Daoy (cell line): ENCODE results near the gene KHK. TPM values are rescaled to one million over a fixed set of nuclear protein-coding genes. Genes with fewer than 3 reads are reported as not detected.

Source experiments
- DNase-seq: peaks from one replicate; pipeline ENCODE4 v3.0.0-alpha.2; 2015; ENCODE audit warnings: low read depth
- total RNA-seq: library from RNA; depleted of rRNA; stranded (reverse); fragments of >200 nt; shearing (Covaris generic); gene quantifications from 2 replicates; pipeline ENCODE4 v1.2.3, GENCODE V29; 2014; rRNA removed

Gene KHK
- 1.1 and 2.9 TPM in 2 replicates for total RNA-seq

DNA sequence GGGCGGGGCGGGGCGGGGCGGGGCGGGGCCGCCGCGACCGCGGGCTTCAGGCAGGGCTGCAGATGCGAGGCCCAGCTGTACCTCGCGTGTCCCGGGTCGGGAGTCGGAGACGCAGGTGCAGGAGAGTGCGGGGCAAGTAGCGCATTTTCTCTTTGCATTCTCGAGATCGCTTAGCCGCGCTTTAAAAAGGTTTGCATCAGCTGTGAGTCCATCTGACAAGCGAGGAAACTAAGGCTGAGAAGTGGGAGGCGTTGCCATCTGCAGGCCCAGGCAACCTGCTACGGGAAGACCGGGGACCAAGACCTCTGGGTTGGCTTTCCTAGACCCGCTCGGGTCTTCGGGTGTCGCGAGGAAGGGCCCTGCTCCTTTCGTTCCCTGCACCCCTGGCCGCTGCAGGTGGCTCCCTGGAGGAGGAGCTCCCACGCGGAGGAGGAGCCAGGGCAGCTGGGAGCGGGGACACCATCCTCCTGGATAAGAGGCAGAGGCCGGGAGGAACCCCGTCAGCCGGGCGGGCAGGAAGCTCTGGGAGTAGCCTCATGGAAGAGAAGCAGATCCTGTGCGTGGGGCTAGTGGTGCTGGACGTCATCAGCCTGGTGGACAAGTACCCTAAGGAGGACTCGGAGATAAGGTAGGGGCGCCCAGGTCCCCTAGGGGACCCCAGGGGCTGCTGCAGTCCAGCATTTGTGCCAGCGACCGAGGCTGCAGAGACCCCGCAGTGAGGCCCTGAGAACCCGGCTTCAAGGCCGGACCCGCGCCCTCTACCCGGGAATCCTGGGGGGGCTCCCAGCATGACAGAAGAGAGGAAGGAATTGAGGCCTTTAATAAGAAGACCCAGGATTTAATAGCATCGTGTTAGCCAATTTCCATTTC, at the start of gene KHK:
Gene KHK, plus strand, starts transcription at position 49 of the 870 bp plus-strand sequence. Its CDS starts 488 bp downstream, at position 537.
- no peak for DNase-seq

- DNase-seq = no peak
These were observed 48.6 kb upstream of the KHK start for GRCh38 chr2:27038012-27038411.

DNA sequence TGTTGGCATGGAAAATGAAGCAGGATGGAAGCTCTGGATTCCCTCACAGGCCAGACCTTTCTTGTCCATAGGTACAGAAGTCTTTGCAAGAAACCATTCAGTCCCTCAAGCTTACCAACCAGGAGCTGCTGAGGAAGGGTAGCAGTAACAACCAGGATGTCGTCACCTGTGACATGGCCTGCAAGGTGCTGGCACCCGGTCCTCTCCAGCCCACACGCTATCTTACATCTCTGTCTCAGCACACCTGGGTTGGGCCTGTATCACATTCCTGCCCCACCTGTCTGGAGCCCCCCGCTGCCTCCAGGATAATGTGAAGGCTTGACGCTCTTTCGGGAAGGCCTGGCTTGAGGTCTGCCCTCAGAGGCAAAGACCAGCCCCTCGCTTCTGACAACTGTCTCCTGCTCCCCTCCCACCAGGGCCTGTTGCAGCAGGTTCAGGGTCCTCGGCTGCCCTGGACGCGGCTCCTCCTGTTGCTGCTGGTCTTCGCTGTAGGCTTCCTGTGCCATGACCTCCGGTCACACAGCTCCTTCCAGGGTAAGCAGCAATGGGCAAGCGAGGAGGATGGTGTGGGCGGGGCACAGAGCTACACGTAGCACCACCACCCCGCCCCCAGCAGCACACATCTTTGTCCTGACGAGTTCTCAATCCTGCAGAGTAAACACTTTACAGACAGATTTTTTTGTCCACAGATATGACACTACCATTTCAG, 47.8 kb upstream of the KHK start:
- no peak for DNase-seq

DNA sequence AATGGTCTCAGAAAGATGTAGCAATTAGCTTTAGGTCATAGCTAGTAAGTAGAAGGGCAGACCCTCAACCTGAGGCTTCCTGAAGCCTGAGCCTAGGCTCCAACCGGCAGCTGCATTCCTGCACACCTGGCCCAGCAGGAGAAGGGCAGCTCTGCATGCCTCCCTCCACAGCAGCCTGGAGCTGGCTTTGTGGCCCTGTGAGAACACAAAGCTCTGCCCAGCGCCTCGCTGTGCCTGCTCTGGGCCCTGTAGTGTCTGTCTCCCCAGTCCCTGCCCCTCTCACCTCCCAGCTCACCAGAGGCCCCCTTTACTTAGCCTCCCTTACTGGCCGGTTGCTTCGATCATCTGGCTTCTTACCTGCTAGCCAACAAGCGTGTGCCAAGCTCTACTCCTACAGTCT, 47.1 kb upstream of the KHK start:
- no peak for DNase-seq

DNA sequence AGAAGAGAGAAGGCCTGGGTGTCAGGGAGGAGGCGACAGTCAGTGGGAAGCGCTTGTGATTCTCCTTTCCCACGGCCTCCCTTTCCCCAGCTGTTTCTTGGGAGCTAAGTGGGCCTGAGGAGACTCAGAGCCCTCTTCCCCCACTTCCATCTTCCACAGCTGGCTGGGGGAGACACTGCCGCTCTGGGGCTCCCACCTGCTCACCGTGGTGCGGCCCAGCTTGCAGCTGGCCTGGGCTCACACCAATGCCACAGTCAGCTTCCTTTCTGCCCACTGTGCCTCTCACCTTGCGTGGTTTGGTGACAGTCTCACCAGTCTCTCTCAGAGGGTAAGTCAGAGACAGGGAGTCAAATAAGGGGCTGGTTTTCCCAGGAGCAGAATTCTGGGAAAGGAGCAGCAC, 46.7 kb upstream of the KHK start:
- no peak for DNase-seq

GRCh38 chr2:27040282-27040681, 46.3 kb upstream of the KHK start:
- no peak for DNase-seq

DNA sequence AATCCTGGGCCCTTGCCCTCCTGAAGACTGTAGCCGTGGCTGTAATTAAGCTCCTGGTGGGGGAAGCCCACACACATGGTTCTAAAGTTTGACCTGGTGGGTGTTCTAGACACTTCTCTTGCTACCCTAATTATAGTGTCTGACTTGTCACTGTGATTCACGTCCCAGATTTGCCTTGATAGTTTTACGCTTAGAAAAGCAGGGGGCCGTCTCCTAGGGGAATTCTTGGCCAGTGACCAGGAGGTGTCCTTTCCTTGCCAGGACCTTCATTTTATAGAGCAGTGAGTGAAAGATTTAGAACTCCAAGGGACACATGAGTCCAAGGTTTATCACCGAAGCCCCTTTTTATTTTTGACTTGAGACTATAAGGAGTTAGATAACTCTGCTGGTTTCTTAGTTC, 44.8 kb upstream of the KHK start:
- DNase-seq = peak; percentile 73

GRCh38 chr2:27042159-27042661, 44.4 kb upstream of the KHK start:
- peak; percentile 39 for DNase-seq

GRCh38 chr2:27042985-27043634, 43.5 kb upstream of the KHK start:
- no peak for DNase-seq

DNA sequence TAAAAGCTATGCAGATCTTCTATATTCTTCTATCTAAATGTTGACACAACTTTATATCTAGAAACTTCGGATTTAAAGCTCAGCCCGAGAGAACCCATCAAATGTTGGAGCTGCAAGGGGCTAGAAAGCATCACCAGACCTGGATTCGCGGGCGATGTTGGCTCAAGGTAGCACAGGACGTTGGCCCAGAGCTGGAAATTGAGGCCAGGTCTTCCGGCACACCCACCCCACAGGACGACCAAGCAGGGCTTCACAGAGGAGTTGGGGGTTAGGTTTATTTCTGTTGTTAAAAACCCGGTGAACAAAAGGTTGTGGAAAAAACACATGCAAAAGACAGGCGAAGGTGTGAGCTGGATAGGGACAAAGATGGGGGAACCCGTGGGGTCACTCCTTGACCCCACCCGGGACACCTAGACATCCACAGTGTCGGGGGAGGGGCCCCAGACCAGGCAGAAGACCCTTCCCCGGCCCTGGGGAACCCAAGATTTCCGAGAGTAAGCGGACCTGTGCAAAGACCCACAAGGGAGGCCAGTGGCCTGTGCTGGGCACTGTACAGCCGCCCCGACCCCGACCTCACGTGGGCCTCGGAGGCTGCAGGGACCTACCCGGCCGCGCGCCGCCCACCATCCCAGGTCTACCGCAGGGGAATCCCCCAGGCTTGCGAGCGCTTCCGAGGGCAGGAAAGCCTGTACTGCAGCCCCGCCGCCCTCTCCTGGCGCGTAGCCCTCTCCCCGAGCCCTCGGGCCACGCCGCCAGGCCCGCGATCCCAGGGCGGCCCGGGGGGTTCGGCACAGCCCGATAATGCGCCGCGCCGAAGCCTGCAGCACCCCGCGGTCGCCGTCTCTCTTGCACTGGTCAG, 36.9 kb upstream of the KHK start:
- DNase-seq = peak; percentile 66

DNA sequence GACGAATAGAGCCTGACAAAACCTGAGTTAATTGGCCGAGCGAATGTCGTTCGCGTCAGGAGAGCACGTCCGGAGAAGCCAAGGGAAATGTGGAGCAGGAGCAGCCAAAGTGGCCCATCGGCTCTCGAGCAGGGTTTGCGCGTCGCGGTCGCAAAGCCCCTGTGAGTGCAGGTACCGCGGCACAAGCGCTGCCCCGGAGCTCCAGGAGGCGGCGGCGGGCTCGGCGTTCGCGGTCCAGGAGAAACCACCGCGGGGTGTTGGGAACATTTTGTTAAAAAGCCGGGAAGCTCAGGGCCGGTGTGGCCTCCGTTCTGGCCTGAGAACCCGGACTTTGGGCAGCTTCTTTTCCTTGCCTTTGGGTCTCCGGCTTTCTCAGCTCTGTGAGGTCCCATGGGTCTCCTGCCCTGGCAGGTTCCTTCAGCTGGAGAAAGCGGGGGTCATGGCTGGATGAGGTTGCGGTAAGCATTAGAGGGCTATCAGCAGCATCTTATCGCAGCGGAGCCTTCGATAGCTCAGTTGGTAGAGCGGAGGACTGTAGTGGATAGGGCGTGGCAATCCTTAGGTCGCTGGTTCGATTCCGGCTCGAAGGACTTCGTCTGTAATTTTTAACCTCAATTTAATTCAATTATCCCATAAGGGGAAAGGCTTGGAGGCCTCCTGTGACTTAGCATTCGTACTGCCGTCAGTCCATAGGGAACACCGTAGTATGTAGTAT, 36.1 kb upstream of the KHK start:
- DNase-seq = peak; percentile 93

- DNase-seq = peak; percentile 96
These were observed 35.3 kb upstream of the KHK start, which contains the start of gene AGBL5 for GRCh38 chr2:27050996-27051901. AGBL5 (plus strand) TSS chr2:27051668; CDS start chr2:27052959, 1,291 bp downstream.

DNA sequence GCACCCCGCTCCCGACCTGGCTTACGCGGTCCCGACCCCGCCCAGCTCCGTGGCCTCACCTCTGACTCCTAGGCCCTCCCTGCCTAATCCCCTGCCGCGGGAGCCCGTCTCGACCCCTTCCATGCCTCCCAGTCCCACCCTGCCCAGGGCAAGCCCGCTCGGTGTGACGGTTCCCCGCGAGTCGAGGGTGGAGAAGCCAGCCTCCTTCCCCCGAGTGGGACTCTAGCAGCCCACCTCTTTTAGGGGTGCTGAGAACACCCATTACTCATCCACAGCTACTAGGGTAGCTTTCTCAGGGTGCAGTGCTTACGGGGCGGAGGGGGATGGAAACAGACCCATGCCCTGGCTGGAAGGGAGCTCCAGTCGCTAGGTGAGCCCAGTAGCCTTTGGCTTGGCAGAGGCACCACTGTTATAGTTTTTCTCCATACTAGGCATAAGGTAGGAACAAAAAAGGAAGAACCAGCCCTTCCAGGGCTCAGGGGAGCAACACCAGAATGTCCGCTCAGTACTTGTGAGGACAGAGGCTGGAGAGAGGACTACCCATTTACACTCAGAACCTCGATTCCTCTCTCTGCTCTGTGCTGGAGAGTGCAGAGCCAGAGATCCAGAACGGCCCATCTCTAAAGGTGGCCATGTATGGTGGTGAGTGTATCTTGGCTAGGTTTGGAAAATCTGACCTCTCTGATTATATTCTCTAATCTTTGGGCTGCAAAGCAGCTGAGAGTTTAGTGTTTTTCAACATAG, 34.5 kb upstream of the KHK start:
- no peak for DNase-seq

DNA sequence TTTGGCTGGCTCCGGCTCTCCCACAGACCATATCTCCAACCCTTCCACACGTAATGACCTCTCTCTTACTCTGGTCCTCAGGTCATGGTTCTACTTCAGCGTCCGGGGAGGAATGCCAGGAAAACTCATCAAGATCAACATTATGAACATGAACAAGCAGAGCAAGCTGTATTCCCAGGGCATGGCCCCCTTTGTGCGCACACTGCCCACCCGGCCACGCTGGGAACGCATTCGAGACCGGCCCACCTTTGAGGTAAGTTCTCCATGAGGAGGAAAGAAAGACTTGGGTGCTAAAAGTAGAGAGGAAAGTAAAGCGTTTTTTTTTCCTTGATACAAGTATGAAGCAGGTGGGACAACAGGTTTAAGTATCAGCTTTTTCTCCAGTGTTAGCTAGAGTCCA, 33.3 kb upstream of the KHK start:
- no peak for DNase-seq

DNA sequence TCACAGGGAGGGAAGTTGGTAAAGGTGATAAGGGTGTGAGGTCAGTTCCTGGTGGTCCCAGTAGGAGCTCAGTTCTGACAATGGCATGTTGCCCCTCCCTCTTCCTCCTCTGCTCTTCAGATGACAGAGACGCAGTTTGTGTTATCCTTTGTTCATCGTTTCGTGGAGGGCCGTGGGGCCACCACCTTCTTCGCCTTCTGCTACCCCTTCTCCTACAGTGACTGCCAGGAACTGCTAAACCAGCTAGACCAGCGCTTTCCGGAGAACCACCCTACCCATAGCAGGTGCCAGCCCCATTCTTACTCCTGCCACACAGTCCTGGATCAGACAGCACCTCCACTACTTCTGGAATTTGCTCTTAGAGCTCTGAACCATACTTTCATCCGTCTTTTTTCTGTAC, 32.8 kb upstream of the KHK start:
- DNase-seq = no peak

- DNase-seq = no peak
These were observed 31.9 kb upstream of the KHK start for GRCh38 chr2:27054721-27055120.

GRCh38 chr2:27057184-27057583, 29.4 kb upstream of the KHK start:
- no peak for DNase-seq

GRCh38 chr2:27058210-27058609, 28.4 kb upstream of the KHK start:
- DNase-seq = no peak
